Endothelial cell of umbilical vein (primary cell): ENCODE data around the gene CACNA2D2. TPM values are rescaled to one million over a fixed set of nuclear protein-coding genes. Genes with fewer than 3 reads are reported as not detected.

Experiments used
- BruUV-seq: library from RNA; stranded (reverse); fragments of 400-500 nt; replicated peaks from 2 replicates; lab custom pipeline; 2021; lab: Mats Ljungman, UMichigan
- CTCF ChIA-PET: fragments of 300-600, 350-600 bp; sonication (Branson Sonifier 250); formaldehyde crosslinking; loops from one replicate; lab custom pipeline; 2021; ENCODE audit warnings: antibody characterized with exemption, inconsistent platforms; lab: Charles Lee
- POLR2A ChIA-PET: fragments of 300-600, 350-600 bp; sonication (Branson Sonifier 250); formaldehyde crosslinking; loops from one replicate; lab custom pipeline; 2021; ENCODE audit warnings: antibody characterized with exemption, inconsistent platforms; lab: Charles Lee
- DNase-seq: peaks from one replicate; pipeline ENCODE4 v3.0.0-alpha.2; 2011; ENCODE audit warnings: low read depth, low spot score
- FAIRE-seq: peaks from 2 replicates; lab custom pipeline; 2011; peaks lifted over from hg19 to GRCh38; lab: Jason Lieb, UNC
- H2AFZ ChIP-seq: 2 replicates; pipeline ENCODE4 v1.6.0; 2012; ENCODE audit warnings: low read depth, low read length, control low read depth, inconsistent platforms
- H3K27ac ChIP-seq: 2 replicates; pipeline ENCODE4 v1.5.1; 2011; ENCODE audit warnings: low read depth, mild to moderate bottlenecking, control low read depth, low read length, moderate library complexity; ENCODE audit not compliant: insufficient read depth
- H3K27me3 ChIP-seq, 2 experiments: 2 replicates each; pipeline versions ENCODE4 v1.6.0 to v1.6.1; 2011; ENCODE audit warnings: low read length in 2 of 2, mixed read lengths in 1 of 2; ENCODE audit not compliant: control insufficient read depth in 2 of 2, insufficient read depth in 2 of 2
- H3K36me3 ChIP-seq, 2 experiments: 2 replicates in 1 of 2; 3 replicates in 1 of 2; pipeline ENCODE4 v1.5.1; 2011; ENCODE audit warnings: low read length in 2 of 2, mild to moderate bottlenecking in 1 of 2, moderate library complexity in 1 of 2; ENCODE audit not compliant: control insufficient read depth in 2 of 2, insufficient read depth in 2 of 2; ENCODE audit errors: extremely low read depth in 1 of 2
- H3K4me1 ChIP-seq: 3 replicates; pipeline ENCODE4 v1.5.1; 2011; ENCODE audit warnings: mild to moderate bottlenecking, low read length; ENCODE audit not compliant: control insufficient read depth, insufficient read depth; ENCODE audit errors: extremely low read depth
- H3K4me2 ChIP-seq: 2 replicates; pipeline ENCODE4 v1.6.1; 2011; ENCODE audit warnings: low read length, control low read depth, mixed read lengths; ENCODE audit not compliant: insufficient read depth
- H3K4me3 ChIP-seq, 3 experiments: fragments of 200-600 bp in 1 of 3; sonication (generic), shearing (Covaris generic) in 1 of 3; replicated peaks in 1 of 3; 2 replicates each; pipeline ENCODE4 v1.5.1; 2011 to 2016; ENCODE audit warnings: control low read depth in 3 of 3, low read length in 3 of 3, mild to moderate bottlenecking in 2 of 3, inconsistent platforms in 1 of 3, low read depth in 1 of 3, moderate library complexity in 1 of 3; ENCODE audit not compliant: insufficient read depth in 1 of 3
- H3K79me2 ChIP-seq: 2 replicates; pipeline ENCODE4 v1.6.0; 2012; ENCODE audit warnings: low read length, inconsistent platforms; ENCODE audit not compliant: control insufficient read depth, insufficient read depth
- H3K9ac ChIP-seq: replicated peaks from 2 replicates; pipeline ENCODE3; 2011; ENCODE audit warnings: low read length, control low read depth; ENCODE audit not compliant: insufficient read depth; ENCODE audit errors: extremely low read depth
- H3K9me1 ChIP-seq: replicated peaks from 3 replicates; pipeline ENCODE4 v1.6.0; 2011; ENCODE audit warnings: mild to moderate bottlenecking, low read length; ENCODE audit not compliant: control insufficient read depth, insufficient read depth; ENCODE audit errors: extremely low read depth
- H3K9me3 ChIP-seq: replicated peaks from 2 replicates; pipeline ENCODE4 v1.5.1; 2012; ENCODE audit warnings: low read length, inconsistent platforms; ENCODE audit not compliant: control insufficient read depth, insufficient read depth
- H4K20me1 ChIP-seq: replicated peaks from 2 replicates; pipeline ENCODE3; 2011; ENCODE audit warnings: mild to moderate bottlenecking, low read length; ENCODE audit not compliant: control insufficient read depth, insufficient read depth; ENCODE audit errors: extremely low read depth
- EZH2 ChIP-seq: IDR thresholded peaks from 2 replicates; pipeline ENCODE4 v1.6.1; 2012; ENCODE audit warnings: borderline replicate concordance, low read depth, mild to moderate bottlenecking, moderate library complexity, low read length, inconsistent platforms; ENCODE audit not compliant: severe bottlenecking
- FOS ChIP-seq: IDR thresholded peaks from 2 replicates; pipeline ENCODE4 v1.6.1; 2011; ENCODE audit warnings: mild to moderate bottlenecking, low read length, moderate library complexity, borderline replicate concordance; ENCODE audit not compliant: insufficient read depth
- GATA2 ChIP-seq: IDR thresholded peaks from 2 replicates; pipeline ENCODE4 v1.7.0; 2011; ENCODE audit warnings: low read depth, mild to moderate bottlenecking, moderate library complexity, mixed read lengths, low read length; ENCODE audit not compliant: insufficient read length, insufficient read depth
- JUN ChIP-seq: IDR thresholded peaks from 2 replicates; pipeline ENCODE4 v1.6.1; 2011; ENCODE audit warnings: borderline replicate concordance, low read depth; ENCODE audit not compliant: insufficient read length, insufficient read depth
- MYC ChIP-seq: IDR thresholded peaks from one replicate; pipeline ENCODE4 v1.6.1; 2011; ENCODE audit warnings: mild to moderate bottlenecking, low read depth, low read length
- POLR2A ChIP-seq: IDR thresholded peaks from 2 replicates; pipeline ENCODE4 v1.6.1; 2012; ENCODE audit warnings: low read depth, mild to moderate bottlenecking, control low read depth, low read length
- POLR2AphosphoS5 ChIP-seq: IDR thresholded peaks from 2 replicates; pipeline ENCODE4 v1.6.1; 2012; ENCODE audit warnings: low read depth, mild to moderate bottlenecking, control low read depth, low read length, moderate library complexity; ENCODE audit not compliant: insufficient read depth
- dilution Hi-C: fragments of 300-500 bp; cut with MboI; formaldehyde crosslinking; loops from one replicate; pipeline ENCODE4 v1.15.0; 2019; ENCODE audit warnings: low sequenced_read_pairs; ENCODE audit not compliant: extremely low pct_ligation_motif_present
- intact Hi-C: fragments of 100-400 bp; cut with micrococcal nuclease; formaldehyde crosslinking; loops from one replicate; pipeline ENCODE4 v1.10.0; 2022
- polyA plus RNA-seq, 4 experiments: library from polyadenylated mRNA; depleted of rRNA in 3 of 4; stranded (reverse) in 3 of 4; unstranded in 1 of 4; fragments of >200 nt; gene quantifications; 2 replicates each; pipeline versions ENCODE4 v1.2.1 to v1.2.3, GENCODE V29; 2011 to 2012; ENCODE audit warnings: missing spikeins in 1 of 4
- total RNA-seq: library from RNA; stranded (reverse); gene quantifications from 2 replicates; pipeline ENCODE4 v1.2.3, GENCODE V29; 2021
- TF ChIP-seq, protein P1 (sequence below), 2 donors: IDR thresholded peaks; 1 replicate in 1 of 2; 2 replicates in 1 of 2; pipeline ENCODE4 v1.5.1; 2011; ENCODE audit warnings: low read length in 2 of 2, mild to moderate bottlenecking in 2 of 2, moderate library complexity in 2 of 2, control low read depth in 1 of 2, inconsistent platforms in 1 of 2, low read depth in 1 of 2; ENCODE audit not compliant: insufficient read depth in 1 of 2; ENCODE audit errors: extremely low read depth in 1 of 2
- TF ChIP-seq, protein P2 (sequence below): IDR thresholded peaks from 2 replicates; pipeline ENCODE4 v1.6.1; 2011; ENCODE audit not compliant: insufficient read depth, insufficient read length

CACNA2D2 gene
- total and polyA plus RNA-seq, 2 donors (not counting 3 experiments of a cell fraction or from before 2014, with no cell fraction given) = 0.15 TPM; not detected in 1

DNA sequence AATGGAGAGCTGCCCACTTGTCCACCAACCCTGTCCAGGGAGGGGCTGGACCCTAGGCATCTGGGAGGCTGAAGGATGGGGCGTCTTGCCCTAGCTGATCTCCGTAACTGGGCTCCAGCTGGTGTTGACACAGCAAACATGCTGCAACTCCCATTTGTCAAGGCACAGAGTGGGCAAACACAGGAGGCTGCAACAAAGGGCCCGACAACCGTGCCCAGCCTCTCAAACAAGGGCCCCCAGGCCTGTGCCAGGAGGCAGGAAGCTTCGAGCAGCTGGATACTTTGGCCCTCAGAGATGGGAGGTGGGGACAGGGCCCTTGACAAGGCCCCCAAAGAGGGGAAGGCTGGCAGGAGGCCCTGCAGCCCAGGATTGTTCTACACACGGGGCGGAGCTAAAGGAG is 79.9 kb downstream of the CACNA2D2 start:
- no peak for FAIRE-seq
- H3K4me3 ChIP-seq = no peak overlapping the region
- H3K9ac ChIP-seq = no peak overlapping the region
- H3K27ac ChIP-seq = no peak overlapping the region
- H4K20me1 ChIP-seq = no peaks in the 10 kb centered on the region
- H3K4me2 ChIP-seq = no peak overlapping the region
- H3K36me3 ChIP-seq = no peaks in the 10 kb centered on the region
- no peaks in the 10 kb centered on the region for H3K79me2 ChIP-seq
- H2AFZ ChIP-seq = no peak overlapping the region
- no peak for TF ChIP-seq MYC
- TF ChIP-seq, protein P1, sequence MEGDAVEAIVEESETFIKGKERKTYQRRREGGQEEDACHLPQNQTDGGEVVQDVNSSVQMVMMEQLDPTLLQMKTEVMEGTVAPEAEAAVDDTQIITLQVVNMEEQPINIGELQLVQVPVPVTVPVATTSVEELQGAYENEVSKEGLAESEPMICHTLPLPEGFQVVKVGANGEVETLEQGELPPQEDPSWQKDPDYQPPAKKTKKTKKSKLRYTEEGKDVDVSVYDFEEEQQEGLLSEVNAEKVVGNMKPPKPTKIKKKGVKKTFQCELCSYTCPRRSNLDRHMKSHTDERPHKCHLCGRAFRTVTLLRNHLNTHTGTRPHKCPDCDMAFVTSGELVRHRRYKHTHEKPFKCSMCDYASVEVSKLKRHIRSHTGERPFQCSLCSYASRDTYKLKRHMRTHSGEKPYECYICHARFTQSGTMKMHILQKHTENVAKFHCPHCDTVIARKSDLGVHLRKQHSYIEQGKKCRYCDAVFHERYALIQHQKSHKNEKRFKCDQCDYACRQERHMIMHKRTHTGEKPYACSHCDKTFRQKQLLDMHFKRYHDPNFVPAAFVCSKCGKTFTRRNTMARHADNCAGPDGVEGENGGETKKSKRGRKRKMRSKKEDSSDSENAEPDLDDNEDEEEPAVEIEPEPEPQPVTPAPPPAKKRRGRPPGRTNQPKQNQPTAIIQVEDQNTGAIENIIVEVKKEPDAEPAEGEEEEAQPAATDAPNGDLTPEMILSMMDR (IDR thresholded peaks at IDR 0.05; ENCODE audit: extremely low read depth in 1 of 2, insufficient read depth in 1 of 2, low read depth in 1 of 2, low read length in 2 of 2) = no peak
- no peak for TF ChIP-seq JUN
- TF ChIP-seq EZH2 = no peak
- no peak for TF ChIP-seq GATA2
- no peak for TF ChIP-seq POLR2A
- no peak for TF ChIP-seq POLR2AphosphoS5
- TF ChIP-seq, protein P2, sequence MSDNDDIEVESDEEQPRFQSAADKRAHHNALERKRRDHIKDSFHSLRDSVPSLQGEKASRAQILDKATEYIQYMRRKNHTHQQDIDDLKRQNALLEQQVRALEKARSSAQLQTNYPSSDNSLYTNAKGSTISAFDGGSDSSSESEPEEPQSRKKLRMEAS = no peak
- no peak for TF ChIP-seq FOS
- H3K4me1 ChIP-seq = no peaks in the 10 kb centered on the region
- H3K9me3 ChIP-seq = no peaks in the 10 kb centered on the region
- dilution Hi-C loops = no loop called here
- intact Hi-C loops = no loop called here
- ChIA-PET POLR2A (no interaction called here), CTCF (no interaction called here)
- BruUV-seq = no TSS peak
- no peak for DNase-seq
- H3K27me3 ChIP-seq = no peaks in the 10 kb centered on the region
- H3K9me1 ChIP-seq = no peaks in the 10 kb centered on the region
